Endometrium (tissue), 2 donors: ENCODE data around the gene FGL2.
"Not testable (repeated sequence)": the region's sequence is repeated elsewhere in the genome, so short reads cannot be mapped to it uniquely, and the experiment has no call there.

Experiments
- FAIRE-seq: peaks from 2 replicates; lab custom pipeline; 2012; peaks lifted over from hg19 to GRCh38; lab: Jason Lieb, UNC
- donor health status: control.
- donor health status: control.

FGL2 gene

DNA sequence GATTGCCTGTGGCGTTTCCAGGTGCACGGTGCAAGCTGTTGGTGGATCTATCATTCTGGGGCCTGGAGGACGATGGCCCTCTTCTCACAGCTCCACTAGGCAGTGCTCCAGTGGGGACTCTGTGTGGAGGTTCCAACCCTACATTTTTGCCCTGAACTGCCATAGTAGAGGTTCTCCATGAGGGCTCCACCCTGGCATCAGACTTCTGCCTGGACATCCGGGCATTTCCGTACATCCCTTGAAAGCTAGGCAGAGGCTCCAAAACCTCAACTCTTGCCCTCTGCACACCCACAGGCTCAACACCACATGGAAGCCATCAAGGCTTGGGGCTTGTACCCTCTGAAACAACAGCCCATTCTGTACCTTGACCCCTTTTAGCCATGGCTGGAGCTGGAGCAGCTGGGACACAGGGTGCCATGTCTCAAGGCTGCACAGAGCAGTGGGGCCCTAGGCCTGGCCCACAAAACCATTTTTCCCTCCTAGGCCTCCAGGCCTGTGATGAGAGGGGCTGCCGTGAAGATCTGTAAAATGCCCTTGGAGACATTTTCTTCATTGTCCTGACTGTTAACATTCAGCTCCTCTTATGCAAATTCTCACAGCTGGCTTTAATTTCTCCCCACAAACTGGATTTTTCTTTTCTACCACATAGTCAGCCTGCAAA, 10.0 kb upstream of the FGL2 start:
- no peak for FAIRE-seq

DNA sequence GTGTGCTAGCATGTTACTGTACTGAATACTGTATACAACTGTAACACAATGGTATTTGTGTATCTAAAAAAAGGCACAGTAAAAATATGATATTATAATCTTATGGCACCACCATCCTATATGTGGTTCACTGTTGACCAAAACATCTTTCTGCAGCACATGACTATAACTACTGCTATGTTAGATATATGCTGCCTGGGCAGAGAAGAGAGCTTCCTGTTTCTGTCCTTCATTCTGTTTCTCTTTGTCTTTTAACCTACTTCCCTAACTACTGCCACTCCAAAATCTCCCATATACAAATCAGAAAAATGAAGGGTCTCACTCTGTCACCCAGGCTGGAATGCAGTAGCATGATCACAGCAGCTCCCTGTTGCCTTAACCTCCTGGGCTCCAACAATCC, 8.8 kb upstream of the FGL2 start:
- no peak for FAIRE-seq

DNA sequence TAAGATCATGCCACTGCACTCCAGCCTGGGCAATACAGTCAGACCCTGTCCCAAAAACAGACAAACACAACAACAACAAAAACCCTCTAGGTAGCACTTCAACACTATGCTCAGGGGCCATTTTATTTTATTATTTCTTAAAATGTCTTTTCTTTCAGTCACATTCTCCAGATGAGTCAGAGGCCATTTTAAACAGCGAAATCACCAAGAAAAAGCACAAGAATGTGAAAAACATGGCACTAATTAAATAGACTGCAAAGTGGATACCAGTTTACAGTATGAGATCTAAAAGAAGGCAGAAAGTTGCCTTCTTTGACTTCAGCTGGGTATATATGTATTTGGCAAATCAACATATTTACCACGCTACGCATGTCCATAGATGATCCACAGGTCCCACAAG, 6.1 kb upstream of the FGL2 start:
- no peak for FAIRE-seq

DNA sequence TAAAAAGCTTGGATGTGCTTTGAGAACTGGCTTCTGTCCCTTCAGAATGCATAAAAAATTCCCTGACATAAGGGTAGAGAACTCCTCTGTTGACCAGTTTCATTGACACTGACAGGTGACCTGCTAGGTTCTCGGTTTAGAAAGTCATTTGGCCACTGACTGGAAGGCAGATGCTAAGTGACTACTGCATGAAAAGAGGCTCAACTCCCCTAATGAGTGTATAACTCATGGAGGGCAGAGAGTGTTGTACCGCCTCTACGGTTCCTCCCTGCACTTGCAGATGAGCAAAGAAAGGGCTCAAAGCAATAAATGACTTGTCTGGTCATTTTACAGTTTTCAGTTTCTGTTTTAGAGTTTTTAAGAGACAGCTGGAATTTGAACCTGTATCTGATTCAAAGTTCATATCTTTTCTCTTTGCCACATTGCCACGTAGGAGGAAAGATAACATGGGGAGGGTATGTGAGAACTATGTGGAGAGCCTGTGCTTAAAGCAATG, 2.9 kb upstream of the FGL2 start:
- no peak for FAIRE-seq

DNA sequence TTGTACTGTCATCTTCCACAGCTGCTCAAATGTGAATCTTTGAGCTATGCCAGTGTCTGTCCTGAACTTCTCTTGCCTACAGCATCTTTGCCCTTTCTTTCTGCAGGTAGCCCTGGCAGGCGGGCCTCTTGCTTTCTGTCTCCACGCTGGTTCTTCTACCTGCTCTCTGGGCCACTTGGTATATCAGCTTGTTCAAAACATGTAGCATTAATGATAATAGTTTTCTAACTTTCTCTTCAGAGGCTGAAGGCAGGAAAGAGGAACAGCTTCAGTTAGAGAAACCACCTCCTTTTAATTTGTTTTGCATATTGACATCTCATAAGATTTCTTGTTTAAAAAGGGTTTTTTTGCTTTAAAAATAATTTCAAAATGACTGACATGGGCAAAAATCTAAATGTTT, 923 bp upstream of the FGL2 start:
- no peak for FAIRE-seq

DNA sequence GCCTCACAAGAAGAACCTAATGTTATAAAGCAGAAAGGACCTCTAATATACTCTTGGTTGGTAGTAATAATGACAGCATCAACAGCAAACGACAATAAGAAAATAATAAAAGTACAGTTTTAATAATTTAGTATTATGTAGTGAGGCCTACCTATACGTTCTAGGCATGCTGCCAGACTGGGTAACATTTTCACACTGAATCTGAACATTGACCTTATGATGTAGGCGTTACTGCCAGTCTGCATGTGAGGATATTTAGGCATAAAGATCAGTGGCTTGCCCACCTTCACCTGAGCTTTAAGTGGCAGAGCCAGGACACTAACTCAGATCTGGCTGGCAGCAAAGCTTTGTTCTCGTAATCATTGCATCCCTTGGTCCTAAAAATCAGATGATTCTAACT, 2.5 kb downstream of the FGL2 start:
- no peak for FAIRE-seq

DNA sequence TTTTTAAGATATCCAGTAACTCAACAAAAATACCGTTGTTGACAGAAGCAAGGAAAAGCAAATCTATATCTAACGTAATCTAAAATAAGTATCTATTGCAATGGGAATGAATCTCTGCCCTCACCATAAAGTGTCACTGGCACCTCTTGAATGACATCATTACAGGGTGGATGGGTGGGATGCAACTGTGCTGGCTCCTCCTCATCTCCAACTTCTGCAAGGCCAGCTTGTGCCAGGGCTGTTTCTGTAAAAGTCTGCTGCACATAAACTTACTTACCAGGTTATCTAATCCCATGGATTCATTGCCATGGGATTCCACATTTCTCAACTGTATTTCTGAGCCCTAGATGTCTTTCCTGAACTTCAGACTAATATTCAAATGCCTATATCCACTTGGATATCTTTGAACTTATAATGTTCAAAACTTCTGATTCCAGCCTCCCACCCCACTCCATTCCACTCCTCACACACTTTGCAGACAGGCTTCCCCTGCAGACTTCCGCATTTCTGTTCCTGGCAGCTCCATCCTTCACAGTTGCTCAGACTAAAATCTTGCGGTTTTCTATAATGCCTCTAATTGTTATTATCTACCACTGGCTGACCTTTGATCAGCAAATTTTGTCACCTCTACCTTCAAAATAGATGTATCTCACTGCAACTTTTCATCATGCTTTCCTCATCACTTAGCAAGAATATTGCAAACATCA, 10.7 kb downstream of the FGL2 start:
- no peak for FAIRE-seq

DNA sequence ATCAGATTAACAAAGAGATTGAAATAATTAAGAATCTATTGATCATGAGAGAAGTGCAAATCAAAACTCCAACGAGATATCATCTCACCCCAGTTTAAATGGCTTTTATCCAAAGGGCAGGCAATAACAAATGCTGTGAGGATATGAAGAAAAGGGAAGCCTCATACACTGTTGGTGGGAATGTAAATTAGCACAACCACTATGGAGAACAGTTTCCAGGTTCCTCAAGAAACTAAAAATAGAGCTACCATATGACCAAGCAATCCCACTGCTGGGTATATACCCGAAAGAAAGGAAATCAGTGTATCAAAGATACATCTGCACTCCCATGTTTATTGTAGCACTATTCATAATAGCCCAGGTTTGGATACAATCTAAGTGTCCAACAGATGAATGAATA, 13.8 kb downstream of the FGL2 start:
- FAIRE-seq: no peak

DNA sequence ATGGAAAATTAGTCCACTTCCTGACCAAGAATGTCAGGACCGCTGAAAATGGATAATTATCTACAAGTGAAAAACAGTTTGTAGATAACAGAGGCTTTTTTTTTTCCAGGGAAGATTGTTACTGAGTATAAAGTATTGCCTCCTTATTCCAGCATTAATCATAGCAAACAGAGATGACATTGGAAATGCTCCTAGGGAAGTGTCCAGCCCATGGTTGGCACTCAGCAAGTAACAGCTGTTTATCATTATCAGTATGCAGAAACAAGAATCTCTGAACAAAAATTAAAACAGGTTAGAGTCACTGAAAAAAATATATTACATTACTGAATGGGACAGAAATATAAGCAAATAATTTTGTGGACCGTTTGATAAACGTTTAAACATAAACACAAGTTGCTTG, 14.6 kb downstream of the FGL2 start:
- FAIRE-seq: no peak

DNA sequence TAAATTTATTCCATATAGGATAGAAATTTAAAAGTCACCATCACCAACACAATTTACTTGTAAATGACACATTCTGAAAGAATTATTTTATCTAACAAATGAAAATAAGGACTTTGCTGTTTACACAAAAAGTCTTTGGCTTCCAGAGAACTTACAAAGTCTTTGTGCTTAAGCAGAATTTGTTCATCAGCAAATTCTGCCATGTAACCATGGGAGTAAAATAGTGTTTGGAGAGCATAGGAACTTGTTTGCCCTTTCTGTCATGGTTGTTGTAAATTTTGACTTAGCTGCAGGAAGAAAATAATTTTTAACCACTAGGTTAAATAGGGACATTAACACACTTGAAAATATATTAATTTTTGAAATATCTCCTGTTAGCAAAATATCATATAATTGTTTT, 15.2 kb downstream of the FGL2 start:
- FAIRE-seq: peak; percentile 89

DNA sequence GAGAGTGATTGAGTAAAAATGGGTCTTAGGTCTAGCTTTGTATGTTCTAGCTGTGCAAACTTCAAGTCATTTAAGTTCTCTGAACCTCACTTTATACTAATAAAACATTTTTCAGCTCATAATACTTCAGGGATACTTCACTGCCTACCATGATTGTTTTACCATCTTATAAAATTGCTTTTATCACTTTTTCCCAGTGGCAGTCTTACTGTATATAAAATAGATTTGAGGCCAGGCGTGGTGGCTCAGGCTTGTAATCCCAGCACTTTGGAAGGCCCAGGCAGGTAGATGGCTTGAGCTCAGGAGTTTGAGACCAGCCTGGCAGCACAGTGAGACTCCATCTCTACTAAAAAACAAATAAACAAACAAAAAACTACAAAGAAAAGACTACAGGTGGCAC, 17.4 kb downstream of the FGL2 start:
- no peak for FAIRE-seq

DNA sequence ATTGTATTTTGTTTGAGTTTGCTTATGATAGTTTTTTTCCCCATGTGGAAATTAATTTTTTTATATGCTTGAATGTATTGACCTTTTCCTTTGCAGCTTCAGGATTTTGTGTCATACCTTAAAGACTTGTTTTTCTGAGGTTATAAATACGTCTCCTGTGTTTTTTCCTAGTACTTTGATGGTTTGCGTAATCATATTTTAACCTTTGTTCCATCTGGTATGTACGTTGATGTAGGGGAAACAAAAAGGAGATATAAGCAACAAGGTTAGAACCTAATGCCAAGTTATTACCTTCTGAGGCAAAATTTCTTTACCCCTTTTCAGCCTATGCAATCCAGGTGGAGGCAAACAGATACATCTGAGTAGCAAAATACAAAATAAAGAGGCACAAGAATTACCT, 17.9 kb downstream of the FGL2 start:
- no peak for FAIRE-seq

DNA sequence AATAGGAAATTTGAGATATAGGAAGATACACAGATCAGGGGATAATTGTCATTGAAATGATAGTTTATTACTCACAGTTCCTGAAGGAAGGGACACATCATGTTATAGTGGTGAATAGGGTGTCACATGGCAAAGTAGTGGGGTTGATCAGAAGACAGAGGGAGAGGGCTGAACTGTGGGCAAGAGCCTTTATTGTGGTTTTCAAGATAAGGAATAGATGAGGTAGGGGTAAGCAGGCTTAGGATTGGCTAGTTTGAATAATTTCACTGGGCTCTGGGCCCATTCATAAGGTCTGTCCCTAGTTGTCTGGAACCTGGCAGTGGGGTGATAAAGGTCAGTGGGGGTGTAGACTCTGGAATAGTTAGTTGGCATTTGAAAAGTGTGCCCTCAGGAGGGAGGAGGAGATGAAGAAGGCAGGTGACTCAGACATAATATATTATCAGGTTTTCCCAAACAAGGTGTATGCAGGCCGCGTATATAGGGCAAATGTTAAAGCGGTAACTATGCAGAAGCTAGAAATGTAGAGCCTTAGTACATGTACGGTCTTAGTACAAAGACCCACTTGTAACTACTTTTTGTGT, 18.5 kb downstream of the FGL2 start:
- no peak for FAIRE-seq

DNA sequence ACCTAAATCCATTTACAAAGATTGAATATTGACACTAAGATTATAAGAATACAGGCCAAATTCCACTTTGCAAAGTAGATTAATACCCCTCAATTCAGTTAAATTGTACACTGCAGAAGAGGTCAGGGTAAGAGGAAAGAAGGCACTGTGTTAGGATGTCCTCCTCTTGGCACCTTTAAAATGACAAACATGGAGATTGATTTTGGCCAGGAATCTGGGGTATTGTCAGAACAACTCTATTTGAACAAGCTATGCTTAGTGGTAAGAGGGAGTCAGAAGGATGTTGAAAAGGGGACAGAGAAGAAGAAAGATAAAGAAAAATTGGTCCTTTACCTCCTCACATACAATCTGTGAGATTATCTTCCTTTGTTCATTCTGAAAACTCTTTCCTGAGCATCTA, 21.6 kb downstream of the FGL2 start:
- FAIRE-seq: not testable (repeated sequence)

DNA sequence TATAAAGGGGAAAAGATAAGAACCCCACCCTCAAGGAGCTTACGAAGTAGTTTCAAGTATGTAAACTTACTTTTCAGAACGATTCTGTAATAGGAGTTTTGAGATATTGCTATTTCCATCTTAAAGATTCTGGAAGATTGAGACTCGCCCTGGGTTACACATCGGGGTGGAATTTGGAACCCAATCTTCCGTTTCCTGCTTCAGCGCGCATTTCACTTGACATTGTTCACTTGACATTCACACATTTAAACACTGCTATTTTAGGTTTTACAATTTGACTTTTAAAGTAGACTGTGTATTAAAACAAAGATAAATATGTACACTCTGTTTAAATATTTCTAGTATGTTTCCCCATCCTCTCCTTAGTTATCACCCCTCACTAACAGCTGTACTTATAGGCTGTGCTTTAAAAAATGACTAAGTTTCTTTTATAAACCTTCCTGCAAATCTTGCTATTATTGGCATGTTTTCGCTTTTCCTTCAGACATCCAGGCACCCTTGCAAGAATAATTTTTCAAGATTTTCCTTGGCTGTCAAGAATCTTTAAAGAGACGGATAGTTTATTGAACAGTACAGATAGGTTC, 22.2 kb downstream of the FGL2 start:
- FAIRE-seq: not testable (repeated sequence)

DNA sequence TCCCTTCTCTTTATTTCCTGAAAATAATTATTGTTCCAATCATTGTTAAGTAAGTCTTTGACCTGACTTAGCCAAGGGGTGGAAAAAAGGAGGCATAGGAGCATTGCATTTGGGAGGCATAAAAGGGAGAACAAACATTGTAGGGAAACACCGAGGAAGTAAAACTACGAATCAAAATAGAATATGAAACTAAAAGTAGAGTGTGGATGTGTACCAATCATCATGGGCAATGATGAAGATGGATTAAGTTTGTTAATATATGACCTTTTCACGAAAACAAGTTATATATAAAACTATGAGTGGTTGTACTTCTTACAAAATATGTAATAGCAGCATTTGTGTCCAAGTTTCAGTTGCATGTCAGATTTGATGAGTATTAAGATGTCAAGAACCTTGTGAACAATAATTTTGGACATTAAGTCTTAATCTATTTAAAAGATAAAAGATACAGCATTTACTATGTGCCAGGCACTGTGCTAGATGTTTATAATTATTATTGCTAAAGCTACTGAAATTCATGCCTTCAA, 24.3 kb downstream of the FGL2 start:
- not testable (repeated sequence) for FAIRE-seq

DNA sequence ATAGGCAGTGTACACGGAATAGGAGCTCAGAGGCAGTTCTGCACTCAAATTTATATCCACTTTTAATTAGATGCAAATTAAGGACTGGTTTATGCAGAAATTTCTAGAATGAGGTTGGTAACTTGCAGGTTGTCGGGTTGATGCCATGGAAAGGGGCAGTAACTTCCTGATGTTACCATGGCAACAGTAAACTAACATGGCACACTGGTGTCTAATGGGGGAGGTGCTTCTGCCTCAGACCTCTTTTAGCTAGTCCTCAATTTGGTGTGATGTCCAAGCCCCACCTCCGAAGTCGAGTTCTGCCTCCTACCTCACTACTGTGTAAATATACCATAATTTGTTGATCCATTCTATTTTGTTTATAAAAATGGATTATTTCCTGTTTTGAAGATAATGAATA, 25.2 kb downstream of the FGL2 start:
- FAIRE-seq: not testable (repeated sequence)

DNA sequence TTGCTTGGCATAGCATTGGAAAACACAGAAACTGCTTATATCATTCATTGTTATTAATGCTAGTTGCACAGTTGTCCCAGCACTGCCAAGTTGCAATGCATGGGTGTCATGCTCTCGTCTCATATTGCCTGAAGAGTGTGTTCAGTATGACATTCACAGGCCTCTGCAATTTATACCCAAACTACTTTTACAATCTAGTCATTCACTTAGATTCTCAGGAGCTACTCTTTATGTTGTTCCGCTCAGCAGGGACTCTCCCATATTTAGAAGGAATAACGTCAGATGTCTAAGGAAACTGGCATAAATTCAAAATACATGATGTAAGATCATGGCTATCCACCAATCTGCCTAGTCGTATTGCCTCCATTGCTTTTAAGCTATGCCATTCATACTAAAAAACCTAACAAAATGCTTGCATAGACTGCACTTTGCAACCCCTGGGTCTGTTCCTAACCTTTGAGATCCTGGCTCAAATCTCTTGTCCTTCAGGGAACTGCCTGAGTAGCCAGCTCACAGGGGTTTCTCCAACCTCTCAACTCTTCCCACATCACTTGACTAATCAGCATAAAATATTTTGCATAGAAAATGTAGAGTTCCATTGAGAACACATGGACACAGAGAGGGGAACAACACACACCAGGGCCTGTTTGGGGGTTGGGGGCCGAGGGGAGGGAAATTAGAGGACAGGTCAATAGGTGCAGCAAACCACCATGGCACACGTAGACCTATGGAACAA, 27.0 kb downstream of the FGL2 start:
- FAIRE-seq: not testable (repeated sequence)

DNA sequence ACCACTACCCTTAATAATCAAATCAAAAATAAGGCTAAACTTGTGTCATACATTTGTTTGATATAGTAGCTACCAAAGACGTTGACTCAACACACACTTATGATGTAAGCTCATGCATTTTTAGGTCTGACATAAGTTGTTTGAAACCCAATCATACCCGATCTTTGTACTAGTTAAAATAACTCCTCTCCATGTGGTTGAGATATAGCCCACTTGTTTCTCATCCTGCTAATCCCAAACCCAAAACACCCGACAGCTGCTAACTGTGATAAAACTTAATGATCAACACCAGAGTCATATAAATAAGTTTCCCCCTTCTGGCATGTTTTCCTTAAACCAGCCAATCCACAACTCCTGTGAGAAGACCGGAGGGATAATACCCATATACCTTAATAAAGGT, 28.5 kb downstream of the FGL2 start:
- FAIRE-seq: not testable (repeated sequence)

DNA sequence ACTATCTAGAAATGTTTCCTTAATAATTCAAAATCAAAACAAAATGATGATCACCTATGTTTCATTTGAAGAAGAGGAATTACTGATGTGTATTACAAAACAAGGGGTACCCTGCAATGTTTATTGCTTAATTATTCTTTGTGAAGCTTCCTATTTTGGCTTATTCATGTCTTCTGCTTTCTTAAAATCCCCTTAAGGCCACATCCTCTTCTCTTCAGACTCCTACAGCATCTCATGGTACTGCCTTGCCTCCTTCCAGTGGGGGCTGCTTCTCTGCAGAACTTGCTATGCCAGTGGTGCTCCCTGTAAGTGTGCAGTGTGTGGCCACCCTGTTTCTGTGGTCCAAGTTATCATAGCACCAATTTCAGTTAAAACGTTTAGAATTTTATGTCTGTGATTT, 42.2 kb downstream of the FGL2 start:
- no peak for FAIRE-seq

DNA sequence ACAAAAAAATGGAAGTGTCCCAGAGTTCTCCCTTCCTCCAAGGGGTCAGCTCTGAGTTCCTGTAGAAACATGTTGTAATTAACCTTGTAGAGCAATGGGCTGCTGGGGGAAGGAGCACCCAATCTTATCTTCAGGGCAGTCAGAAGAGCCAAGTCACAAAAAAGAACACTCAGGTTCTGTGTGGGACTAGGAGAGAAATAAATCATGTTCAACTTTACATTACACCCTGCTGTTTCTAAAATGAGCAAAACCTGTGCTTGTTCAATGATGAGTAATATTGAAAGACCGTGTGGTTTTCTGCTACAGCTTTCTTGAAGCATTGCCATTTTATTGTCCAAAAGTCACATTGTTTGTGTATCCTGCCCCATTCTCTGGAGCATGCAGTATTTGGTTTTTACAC, 42.6 kb downstream of the FGL2 start:
- FAIRE-seq: not testable (repeated sequence)
